ENCODE results near the gene FCGR3B.
"Not testable (repeated sequence)": the region's sequence is repeated elsewhere in the genome, so short reads cannot be mapped to it uniquely, and the experiment has no call there.

GRCh38 chr1:161612322-161613141 is 18.4 kb downstream of the FCGR3B start:
- TF ChIP-seq, protein P1, sequence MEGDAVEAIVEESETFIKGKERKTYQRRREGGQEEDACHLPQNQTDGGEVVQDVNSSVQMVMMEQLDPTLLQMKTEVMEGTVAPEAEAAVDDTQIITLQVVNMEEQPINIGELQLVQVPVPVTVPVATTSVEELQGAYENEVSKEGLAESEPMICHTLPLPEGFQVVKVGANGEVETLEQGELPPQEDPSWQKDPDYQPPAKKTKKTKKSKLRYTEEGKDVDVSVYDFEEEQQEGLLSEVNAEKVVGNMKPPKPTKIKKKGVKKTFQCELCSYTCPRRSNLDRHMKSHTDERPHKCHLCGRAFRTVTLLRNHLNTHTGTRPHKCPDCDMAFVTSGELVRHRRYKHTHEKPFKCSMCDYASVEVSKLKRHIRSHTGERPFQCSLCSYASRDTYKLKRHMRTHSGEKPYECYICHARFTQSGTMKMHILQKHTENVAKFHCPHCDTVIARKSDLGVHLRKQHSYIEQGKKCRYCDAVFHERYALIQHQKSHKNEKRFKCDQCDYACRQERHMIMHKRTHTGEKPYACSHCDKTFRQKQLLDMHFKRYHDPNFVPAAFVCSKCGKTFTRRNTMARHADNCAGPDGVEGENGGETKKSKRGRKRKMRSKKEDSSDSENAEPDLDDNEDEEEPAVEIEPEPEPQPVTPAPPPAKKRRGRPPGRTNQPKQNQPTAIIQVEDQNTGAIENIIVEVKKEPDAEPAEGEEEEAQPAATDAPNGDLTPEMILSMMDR (IDR thresholded peaks at IDR 0.05), result not testable (repeated sequence)
- TF ChIP-seq POLR2A (IDR thresholded peaks at IDR 0.05), result not testable (repeated sequence)

Data from stomach (tissue), 4 donors.